Central memory CD4-positive, alpha-beta T cell (primary cell): ENCODE data around the gene FBXL19.

Experiments
- DNase-seq: peaks from one replicate; pipeline ENCODE4 v3.0.0; 2022

FBXL19 gene

GRCh38 chr16:30895627-30896260 lies 27.6 kb upstream of the FBXL19 start:
- DNase-seq: no peak

GRCh38 chr16:30896261-30896888 lies 27.0 kb upstream of the FBXL19 start, which contains the start of gene CTF1:
Gene CTF1 (plus strand): TSS chr16:30896614. CDS start chr16:30896644, 30 bp downstream.
- no peak for DNase-seq

- DNase-seq: peak; percentile 60
Measured at GRCh38 chr16:30896889-30897733, 26.3 kb upstream of the FBXL19 start.

- DNase-seq: no peak
Measured at GRCh38 chr16:30899794-30900193, 23.6 kb upstream of the FBXL19 start.

GRCh38 chr16:30900588-30900987 lies 22.8 kb upstream of the FBXL19 start:
- DNase-seq: no peak

GRCh38 chr16:30901201-30902028 lies 22.0 kb upstream of the FBXL19 start:
- DNase-seq: no peak

- peak; percentile 57 for DNase-seq
Measured at GRCh38 chr16:30902029-30902972, 21.1 kb upstream of the FBXL19 start.

GRCh38 chr16:30903002-30903401 lies 20.4 kb upstream of the FBXL19 start:
- no peak for DNase-seq

GRCh38 chr16:30903596-30903995 lies 19.8 kb upstream of the FBXL19 start:
- DNase-seq: no peak

- DNase-seq: no peak
Measured at GRCh38 chr16:30904114-30904780, 19.1 kb upstream of the FBXL19 start.

- DNase-seq: no peak
Measured at GRCh38 chr16:30907064-30907463, 16.3 kb upstream of the FBXL19 start.

- no peak for DNase-seq
Measured at GRCh38 chr16:30910427-30911029, 12.8 kb upstream of the FBXL19 start.

- DNase-seq: no peak
Measured at GRCh38 chr16:30912794-30913412, 10.5 kb upstream of the FBXL19 start.

- DNase-seq: no peak
Measured at GRCh38 chr16:30914830-30915229, 8.5 kb upstream of the FBXL19 start.

GRCh38 chr16:30918614-30919013 lies 4.8 kb upstream of the FBXL19 start:
- DNase-seq: no peak

GRCh38 chr16:30920891-30921290 lies 2.5 kb upstream of the FBXL19 start:
- no peak for DNase-seq

GRCh38 chr16:30921459-30921747 lies 2.0 kb upstream of the FBXL19 start:
- DNase-seq: no peak

GRCh38 chr16:30921748-30922419 lies 1.5 kb upstream of the FBXL19 start:
- DNase-seq: peak; percentile 80

GRCh38 chr16:30922420-30922959 lies 882 bp upstream of the FBXL19 start:
- peak; percentile 100 for DNase-seq
